HepG2 (cell line): ENCODE results near the gene TARDBP. TPM values are rescaled to one million over a fixed set of nuclear protein-coding genes. Genes with fewer than 3 reads are reported as not detected.

Source experiments
- ATAC-seq: fragments of 200-7000 bp; cut with Tn5 transposase; 3 replicates; pipeline ENCODE4 v1.9.1; 2020; ENCODE audit warnings: mild to moderate bottlenecking, moderate library complexity
- BruUV-seq: library from RNA; stranded (reverse); fragments of 400-500 nt; replicated peaks from 2 replicates; lab custom pipeline; 2021; lab: Mats Ljungman, UMichigan
- CTCF ChIA-PET: fragments of 300-600 bp; formaldehyde crosslinking; extraction: SDS; loops from one replicate; lab custom pipeline; 2021; ENCODE audit warnings: low total read pairs, inconsistent platforms, low intra/inter-chr PET ratio; lab: Yijun Ruan, JAX
- POLR2A ChIA-PET: fragments of 350-600 bp; sonication (Branson Sonifier 250); formaldehyde crosslinking; loops from one replicate; lab custom pipeline; 2020; ENCODE audit warnings: antibody characterized with exemption, inconsistent platforms; lab: Yijun Ruan, JAX
- DNase-seq: peaks from one replicate; pipeline ENCODE4 v3.0.0-alpha.2; 2015; ENCODE audit warnings: low spot score
- FAIRE-seq: peaks from 3 replicates; lab custom pipeline; 2011; peaks lifted over from hg19 to GRCh38; lab: Jason Lieb, UNC
- H2AFZ ChIP-seq: one replicate; pipeline ENCODE4 v1.6.1; 2011; ENCODE audit warnings: low read length, inconsistent platforms
- H3K27ac ChIP-seq: fragments of 300-600 bp; 3 replicates; pipeline ENCODE4 v1.8.0; 2011; ENCODE audit warnings: mixed run types, mild to moderate bottlenecking, mixed read lengths, low read length, inconsistent platforms; ENCODE audit not compliant: insufficient read depth; ENCODE audit errors: extremely low read length
- H3K27me3 ChIP-seq, 2 experiments: fragments of 200-600 bp in 1 of 2; 2 replicates in 1 of 2; 3 replicates in 1 of 2; pipeline versions ENCODE4 v1.6.0 to v1.8.0; 2011; ENCODE audit warnings: low read length in 2 of 2, mild to moderate bottlenecking in 2 of 2, moderate library complexity in 2 of 2, inconsistent platforms in 1 of 2; ENCODE audit not compliant: insufficient read depth in 2 of 2, control insufficient read depth in 1 of 2
- H3K36me3 ChIP-seq, 2 experiments: fragments of 200-600 bp in 1 of 2; replicated peaks in 1 of 2; 2 replicates in 1 of 2; 3 replicates in 1 of 2; pipeline versions ENCODE4 v1.5.1 to v1.8.0; 2011; ENCODE audit warnings: low read length in 2 of 2, inconsistent platforms in 1 of 2; ENCODE audit not compliant: insufficient read depth in 2 of 2, control insufficient read depth in 1 of 2
- H3K4me1 ChIP-seq: 2 replicates; pipeline ENCODE4 v1.5.1; 2012; ENCODE audit warnings: low read length, inconsistent platforms; ENCODE audit not compliant: insufficient read depth
- H3K4me2 ChIP-seq: 2 replicates; pipeline ENCODE4 v1.6.0; 2011; ENCODE audit warnings: low read depth, low read length, inconsistent platforms
- H3K4me3 ChIP-seq, 3 experiments: fragments of 200-600 bp in 1 of 3; sonication (generic), shearing (Covaris generic) in 1 of 3; replicated peaks in 1 of 3; 2 replicates each; pipeline ENCODE4 v1.5.1; 2011 to 2016; ENCODE audit warnings: low read length in 3 of 3, inconsistent platforms in 2 of 3, low read depth in 2 of 3, mild to moderate bottlenecking in 2 of 3, control low read depth in 1 of 3, mixed read lengths in 1 of 3; ENCODE audit not compliant: insufficient read depth in 1 of 3
- H3K79me2 ChIP-seq: one replicate; pipeline ENCODE4 v1.6.1; 2011; ENCODE audit warnings: low read length, inconsistent platforms; ENCODE audit not compliant: insufficient read depth
- H3K9ac ChIP-seq: 2 replicates; pipeline ENCODE4 v1.6.0; 2011; ENCODE audit warnings: mild to moderate bottlenecking, low read depth, low read length, inconsistent platforms; ENCODE audit not compliant: insufficient read depth
- H3K9me3 ChIP-seq: 2 replicates; pipeline ENCODE4 v1.5.1; 2012; ENCODE audit warnings: mild to moderate bottlenecking, low read length
- H4K20me1 ChIP-seq: 2 replicates; pipeline ENCODE4 v1.6.0; 2011; ENCODE audit warnings: inconsistent platforms, mild to moderate bottlenecking, low read length, moderate library complexity; ENCODE audit not compliant: insufficient read depth
- MAFK ChIP-seq, 2 experiments: IDR thresholded peaks in 1 of 2; conservative IDR thresholded peaks in 1 of 2; 2 replicates each; pipeline ENCODE4 v1.6.1; 2011; ENCODE audit warnings: improper control_type of control experiment in 2 of 2, low read length in 2 of 2
- NONO ChIP-seq, 2 experiments: fragments of 450-650 bp in 1 of 2; sonication (generic) in 1 of 2; formaldehyde crosslinking in 1 of 2; IDR thresholded peaks in 1 of 2; conservative IDR thresholded peaks in 1 of 2; 2 replicates each; pipeline versions ENCODE4 v1.6.1 to v1.8.0; 2017 to 2022; ENCODE audit warnings: mild to moderate bottlenecking in 1 of 2, missing genetic modification reagents in 1 of 2, moderate library complexity in 1 of 2
- TCF12 ChIP-seq, 2 experiments: fragments of 450-650 bp in 1 of 2; sonication (generic) in 1 of 2; formaldehyde crosslinking in 1 of 2; IDR thresholded peaks; 2 replicates each; pipeline versions ENCODE4 v1.6.1 to v1.8.0; 2017 to 2022; ENCODE audit warnings: antibody characterized with exemption in 1 of 2, mild to moderate bottlenecking in 1 of 2, missing genetic modification reagents in 1 of 2, moderate library complexity in 1 of 2
- TSC22D2 ChIP-seq: sonication (generic); formaldehyde crosslinking; IDR thresholded peaks from 2 replicates; pipeline ENCODE4 v1.5.1; 2020; ENCODE audit warnings: missing genetic modification reagents, mild to moderate bottlenecking, borderline replicate concordance
- ZBTB8A ChIP-seq: sonication (generic); formaldehyde crosslinking; IDR thresholded peaks from 2 replicates; pipeline ENCODE4 v1.4.0; 2020; ENCODE audit warnings: mild to moderate bottlenecking, low read depth, missing genetic modification reagents, borderline replicate concordance
- ZNF263 ChIP-seq: sonication (generic); formaldehyde crosslinking; IDR thresholded peaks from 2 replicates; pipeline ENCODE4 v1.4.0; 2020; ENCODE audit warnings: missing genetic modification reagents
- ZNF609 ChIP-seq: sonication (generic); formaldehyde crosslinking; IDR thresholded peaks from 2 replicates; pipeline ENCODE4 v1.4.0; 2020; ENCODE audit warnings: mild to moderate bottlenecking, missing genetic modification reagents, borderline replicate concordance
- ZNF616 ChIP-seq: sonication (generic); formaldehyde crosslinking; IDR thresholded peaks from 2 replicates; pipeline ENCODE4 v1.5.0; 2020; ENCODE audit warnings: low read depth, mild to moderate bottlenecking, missing genetic modification reagents
- ZNF841 ChIP-seq: sonication (generic); formaldehyde crosslinking; IDR thresholded peaks from 2 replicates; pipeline ENCODE4 v1.8.1; 2023; ENCODE audit warnings: missing genetic modification reagents, borderline replicate concordance
- WGBS: methylation state at CpG from one replicate; pipeline ENCODE4 v1.1.6; 2017; ENCODE audit warnings: low lambda C conversion rate; 5-methylcytosine and 5-hydroxymethylcytosine counted together
- in situ Hi-C: cut with HindIII; loops from 2 replicates; pipeline ENCODE4 v1.10.0; 2017; ENCODE audit warnings: low pct_unique_long_range_greater_than_20kb; ENCODE audit not compliant: extremely low pct_ligation_motif_present
- intact Hi-C: fragments of 100-400 bp; cut with micrococcal nuclease; formaldehyde crosslinking; loops from one replicate; pipeline ENCODE4 v1.10.0; 2022; ENCODE audit not compliant: unreplicated experiment
- polyA plus RNA-seq, 8 experiments: library from polyadenylated mRNA; depleted of rRNA in 3 of 8; stranded (reverse) in 7 of 8; unstranded in 1 of 8; fragments of >200 nt; fragmentation: Illumina TruSeq in 4 of 8; extraction: Trizol in 4 of 8; gene quantifications; 2 replicates each; pipeline versions ENCODE4 v1.2.1 to v1.2.3, GENCODE V29; 2011 to 2016; ENCODE audit warnings: low read depth in 4 of 8, missing spikeins in 1 of 8, mixed read lengths in 1 of 8; ENCODE audit not compliant: insufficient read depth in 1 of 8
- total RNA-seq, 5 experiments: library from RNA; depleted of rRNA; stranded (reverse); fragments of >200 nt; fragmentation: Illumina TruSeq; extraction: Trizol; gene quantifications; 2 replicates each; pipeline ENCODE4 v1.2.3, GENCODE V29; 2016; ENCODE audit warnings: low read depth in 1 of 5

The TARDBP gene
- total and polyA plus RNA-seq, 2 of the 13 experiments (the other 11 are each of a cell fraction or from before 2014, with no cell fraction given): 62.4 to 93.0 TPM

GRCh38 chr1:10996100-10996499, 16.4 kb upstream of the TARDBP start (continued):
- TF ChIP-seq MAFK (conservative IDR thresholded peaks at IDR 0.05 in 1 of 2, IDR thresholded peaks at IDR 0.05 in 1 of 2; ENCODE audit: low read length in 2 of 2): no peak
- TF ChIP-seq ZNF616 (CRISPR knock-in tag): no peak

DNA sequence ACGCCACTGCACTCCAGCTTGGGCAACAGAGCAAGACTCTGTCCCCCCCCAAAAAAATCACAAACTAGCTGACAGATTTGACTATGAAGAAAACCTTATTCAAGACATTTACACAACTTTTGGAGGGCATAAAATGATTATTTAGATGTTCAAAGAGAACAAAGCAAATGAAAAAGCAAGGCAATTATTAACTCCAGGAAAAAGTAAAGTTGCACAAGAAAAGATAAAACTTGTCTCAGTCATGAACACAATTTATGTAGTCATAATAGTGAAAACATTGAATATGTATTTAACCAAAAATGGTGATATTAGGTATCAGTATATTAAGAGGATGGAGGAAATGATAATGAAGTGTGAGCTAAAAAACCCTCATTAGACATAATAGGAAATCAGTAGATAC, 11.9 kb upstream of the TARDBP start:
- no TSS peak for BruUV-seq
- Histone ChIP-seq H3K4me2 (no peak overlapping the region), H3K36me3 (no peaks in the 10 kb centered on the region), H3K9me3 (peaks cover 6% of the 10 kb centered on the region; the same call in 1 of the 2 replicates), H3K9ac (no peak overlapping the region), H3K4me3 (no peak overlapping the region), H4K20me1 (no peaks in the 10 kb centered on the region), H3K79me2 (no peaks in the 10 kb centered on the region), H2AFZ (no peak overlapping the region), H3K27me3 (no peaks in the 10 kb centered on the region)
- WGBS: 50% methylated on average over 1 of the region's 1 CpG
- POLR2A ChIA-PET: no interaction called here
- ATAC-seq: no peak
- FAIRE-seq: no peak
- no peak for DNase-seq
- in situ Hi-C loops: no loop called here
- intact Hi-C loops: no loop called here
- no peak for TF ChIP-seq TCF12 (IDR thresholded peaks at IDR 0.05)
- TF ChIP-seq TCF12 (CRISPR knock-in tag; IDR thresholded peaks at IDR 0.05): no peak
- no peak for TF ChIP-seq ZNF263 (CRISPR knock-in tag)
- no peak for TF ChIP-seq ZBTB8A (CRISPR knock-in tag)
- TF ChIP-seq TSC22D2 (CRISPR knock-in tag): no peak
- no peak for TF ChIP-seq ZNF841 (CRISPR knock-in tag)
- no peak for TF ChIP-seq NONO (IDR thresholded peaks at IDR 0.05)
- no peak for TF ChIP-seq NONO (CRISPR knock-in tag; conservative IDR thresholded peaks at IDR 0.05)
- no peak for TF ChIP-seq ZNF609 (CRISPR knock-in tag)
- TF ChIP-seq, all 625 proteins: peak for 0
- Histone ChIP-seq H3K27ac (no peak overlapping the region), H3K4me1 (no peaks in the 10 kb centered on the region)
- CTCF ChIA-PET: no interaction called here
